ENCODE results near the gene SMAD5.

The SMAD5 gene

DNA sequence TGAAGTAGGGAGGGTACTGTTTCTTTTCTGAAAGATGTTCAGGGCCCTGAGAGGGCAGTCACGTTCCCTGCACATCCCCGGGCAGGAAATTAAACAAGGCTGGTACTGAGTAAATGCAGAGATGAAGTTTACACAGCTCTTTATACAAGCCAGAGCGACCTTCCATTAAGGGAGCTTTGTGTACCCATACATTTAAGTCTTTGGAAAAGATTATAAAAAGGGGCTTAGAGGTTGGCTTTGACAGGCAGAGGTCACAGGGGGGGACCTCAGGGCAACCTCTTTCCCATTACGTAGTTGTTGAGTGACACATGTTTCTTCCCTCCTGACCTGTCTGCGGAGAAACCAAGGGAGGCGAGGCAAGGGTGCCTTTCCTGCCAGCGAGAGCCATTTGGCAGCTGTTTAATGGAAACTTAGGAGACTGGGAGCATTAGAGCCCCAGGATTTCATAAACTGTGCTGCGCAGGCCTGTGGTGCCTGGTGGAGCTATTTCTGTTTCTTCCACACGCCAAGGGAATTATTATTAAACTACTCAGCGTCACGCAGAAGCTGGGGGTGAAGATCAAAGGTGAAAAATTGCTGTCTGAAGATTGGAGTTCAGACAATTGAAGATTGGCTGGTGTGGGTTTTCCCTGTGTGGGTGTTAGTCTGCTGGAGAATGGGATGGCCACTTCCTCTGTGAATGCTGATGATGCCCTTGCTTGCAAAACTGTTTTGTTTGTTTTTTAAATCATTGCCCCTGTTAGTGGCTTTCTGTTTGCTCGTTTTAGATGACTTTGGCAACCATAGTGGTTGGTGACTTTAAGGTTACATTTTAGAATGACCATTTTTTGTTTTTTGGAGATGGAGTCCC is 63.6 kb downstream of the SMAD5 start:
- TF ChIP-seq, protein P1, sequence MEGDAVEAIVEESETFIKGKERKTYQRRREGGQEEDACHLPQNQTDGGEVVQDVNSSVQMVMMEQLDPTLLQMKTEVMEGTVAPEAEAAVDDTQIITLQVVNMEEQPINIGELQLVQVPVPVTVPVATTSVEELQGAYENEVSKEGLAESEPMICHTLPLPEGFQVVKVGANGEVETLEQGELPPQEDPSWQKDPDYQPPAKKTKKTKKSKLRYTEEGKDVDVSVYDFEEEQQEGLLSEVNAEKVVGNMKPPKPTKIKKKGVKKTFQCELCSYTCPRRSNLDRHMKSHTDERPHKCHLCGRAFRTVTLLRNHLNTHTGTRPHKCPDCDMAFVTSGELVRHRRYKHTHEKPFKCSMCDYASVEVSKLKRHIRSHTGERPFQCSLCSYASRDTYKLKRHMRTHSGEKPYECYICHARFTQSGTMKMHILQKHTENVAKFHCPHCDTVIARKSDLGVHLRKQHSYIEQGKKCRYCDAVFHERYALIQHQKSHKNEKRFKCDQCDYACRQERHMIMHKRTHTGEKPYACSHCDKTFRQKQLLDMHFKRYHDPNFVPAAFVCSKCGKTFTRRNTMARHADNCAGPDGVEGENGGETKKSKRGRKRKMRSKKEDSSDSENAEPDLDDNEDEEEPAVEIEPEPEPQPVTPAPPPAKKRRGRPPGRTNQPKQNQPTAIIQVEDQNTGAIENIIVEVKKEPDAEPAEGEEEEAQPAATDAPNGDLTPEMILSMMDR (IDR thresholded peaks at IDR 0.05; ENCODE audit: extremely low read depth, insufficient read depth, missing control alignments): no peak
- in situ Hi-C loops (cut with MboI; ENCODE audit: low pct_unique_long_range_greater_than_20kb, low sequenced_read_pairs, unreplicated experiment): no loop called here
- no peak for DNase-seq (ENCODE audit: low spot score)

- in situ Hi-C loops (cut with MboI; ENCODE audit: low pct_unique_long_range_greater_than_20kb, low sequenced_read_pairs, unreplicated experiment): no loop called here
- TF ChIP-seq, protein P1 (IDR thresholded peaks at IDR 0.05; ENCODE audit: extremely low read depth, insufficient read depth, missing control alignments): no peak
- no peak for DNase-seq (ENCODE audit: low spot score)
Observed at GRCh38 chr5:136197462-136198142, 65.0 kb downstream of the SMAD5 start.

DNA sequence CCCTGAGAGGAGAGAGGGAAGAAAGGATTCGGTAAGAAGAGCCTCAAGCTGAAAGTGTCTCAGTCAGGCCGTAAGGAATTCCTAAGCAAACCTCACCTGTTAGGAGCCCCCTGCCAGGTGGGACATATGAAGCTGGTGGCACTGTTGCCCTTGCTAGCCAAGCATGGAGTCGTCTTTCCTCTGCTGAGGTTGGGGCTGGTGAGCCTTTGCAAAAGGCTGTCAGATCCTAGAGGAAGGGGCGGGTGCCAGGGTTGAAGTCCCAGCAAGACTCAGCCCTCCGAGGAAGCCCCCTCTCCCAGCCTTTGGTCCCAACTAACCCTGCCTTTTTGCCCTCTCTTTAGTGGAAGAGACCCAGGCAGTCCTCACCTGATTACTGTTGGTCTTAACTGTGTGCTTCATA is 65.8 kb downstream of the SMAD5 start:
- in situ Hi-C loops (cut with MboI; ENCODE audit: low pct_unique_long_range_greater_than_20kb, low sequenced_read_pairs, unreplicated experiment): no loop called here
- TF ChIP-seq, protein P1 (IDR thresholded peaks at IDR 0.05; ENCODE audit: extremely low read depth, insufficient read depth, missing control alignments): no peak
- no peak for DNase-seq (ENCODE audit: low spot score)

GRCh38 chr5:136199408-136199807 is 66.8 kb downstream of the SMAD5 start:
- in situ Hi-C loops (cut with MboI; ENCODE audit: low pct_unique_long_range_greater_than_20kb, low sequenced_read_pairs, unreplicated experiment): no loop called here
- TF ChIP-seq, protein P1 (IDR thresholded peaks at IDR 0.05; ENCODE audit: extremely low read depth, insufficient read depth, missing control alignments): no peak
- DNase-seq (ENCODE audit: low spot score): no peak

GRCh38 chr5:136200130-136200529 is 67.5 kb downstream of the SMAD5 start:
- in situ Hi-C loops (cut with MboI; ENCODE audit: low pct_unique_long_range_greater_than_20kb, low sequenced_read_pairs, unreplicated experiment): no loop called here
- TF ChIP-seq, protein P1 (IDR thresholded peaks at IDR 0.05; ENCODE audit: extremely low read depth, insufficient read depth, missing control alignments): no peak

DNA sequence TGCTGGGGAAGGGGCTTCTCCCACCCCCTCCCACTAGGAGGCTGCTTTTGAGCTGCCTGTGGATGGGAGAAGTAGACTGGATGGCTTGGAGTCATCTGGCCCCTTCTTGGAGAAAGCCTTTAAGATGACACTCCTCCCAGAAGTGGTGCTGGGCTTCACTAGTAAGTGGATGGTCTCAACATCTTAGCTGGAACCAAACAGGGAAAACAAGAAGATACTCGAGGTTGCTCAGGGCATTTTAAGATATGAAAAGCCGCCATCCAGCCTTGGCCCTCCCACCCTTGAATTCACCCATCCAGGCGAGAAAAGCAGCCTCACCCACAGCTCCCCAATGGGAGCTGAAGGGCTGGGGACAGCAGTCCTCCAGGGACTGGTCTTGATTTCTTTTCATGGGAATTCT is 68.1 kb downstream of the SMAD5 start:
- in situ Hi-C loops (cut with MboI; ENCODE audit: low pct_unique_long_range_greater_than_20kb, low sequenced_read_pairs, unreplicated experiment): no loop called here
- DNase-seq (ENCODE audit: low spot score): no peak
- TF ChIP-seq, protein P1 (IDR thresholded peaks at IDR 0.05; ENCODE audit: extremely low read depth, insufficient read depth, missing control alignments): no peak

More at GRCh38 chr5:136200130-136200529, 67.5 kb downstream of the SMAD5 start:
- no peak for DNase-seq (ENCODE audit: low spot score)

All from GM13977 (cell line).